K562 (cell line): ENCODE measurements around the gene CLDN12. TPM values are rescaled to one million over a fixed set of nuclear protein-coding genes. Genes with fewer than 3 reads are reported as not detected.

Source experiments
- AFF1 ChIP-seq, 2 experiments: fragments of 450-650 bp; IDR thresholded peaks; 2 replicates each; pipeline ENCODE4 v1.6.1; 2018; ENCODE audit warnings: mild to moderate bottlenecking in 2 of 2, low read depth in 1 of 2; ENCODE audit not compliant: partially characterized antibody in 2 of 2
- ARID1B ChIP-seq: fragments of 450-650 bp; IDR thresholded peaks from 2 replicates; pipeline ENCODE4 v1.6.1; 2016; ENCODE audit warnings: antibody characterized with exemption, mild to moderate bottlenecking, inconsistent platforms
- BCLAF1 ChIP-seq, 2 experiments: fragments of 450-650 bp in 1 of 2; IDR thresholded peaks; 2 replicates each; pipeline ENCODE4 v1.6.1; 2011 to 2017; ENCODE audit warnings: low read depth in 2 of 2, antibody characterized with exemption in 1 of 2, borderline replicate concordance in 1 of 2, low read length in 1 of 2, mild to moderate bottlenecking in 1 of 2, mixed read lengths in 1 of 2; ENCODE audit not compliant: control insufficient read depth in 1 of 2
- CAMTA2 ChIP-seq: fragments of 250-450 bp; sonication (Bioruptor Pico); conservative IDR thresholded peaks from 2 replicates; pipeline ENCODE4 v1.5.1; 2022
- CBX1 ChIP-seq: sonication (generic); IDR thresholded peaks from 2 replicates; pipeline ENCODE4 v1.6.1; 2016; ENCODE audit warnings: antibody characterized with exemption, low read depth, mild to moderate bottlenecking
- CHD2 ChIP-seq: IDR thresholded peaks from 2 replicates; pipeline ENCODE4 v1.6.1; 2011; ENCODE audit warnings: low read depth, low read length
- CLOCK ChIP-seq: fragments of 250-450 bp; sonication (Bioruptor Pico); IDR thresholded peaks from 2 replicates; pipeline ENCODE4 v1.4.0; 2020; ENCODE audit warnings: mild to moderate bottlenecking, moderate library complexity, borderline replicate concordance
- CREB1 ChIP-seq, 2 experiments: sonication (generic) in 1 of 2; formaldehyde crosslinking in 1 of 2; IDR thresholded peaks; 2 replicates each; pipeline versions ENCODE4 v1.6.1 to v1.8.0; 2012 to 2022; ENCODE audit warnings: inconsistent platforms in 1 of 2, mild to moderate bottlenecking in 1 of 2, missing genetic modification reagents in 1 of 2, moderate library complexity in 1 of 2
- CXXC5 ChIP-seq: fragments of 250-450 bp; sonication (Bioruptor Pico); IDR thresholded peaks from 2 replicates; pipeline ENCODE4 v1.8.0; 2022; ENCODE audit warnings: inconsistent platforms, mild to moderate bottlenecking, moderate library complexity
- MAFF ChIP-seq: IDR thresholded peaks from 2 replicates; pipeline ENCODE4 v1.6.1; 2012; ENCODE audit warnings: low read length, improper control_type of control experiment
- MYBL2 ChIP-seq, 2 experiments: fragments of 450-650 bp in 1 of 2; sonication (generic) in 1 of 2; formaldehyde crosslinking in 1 of 2; IDR thresholded peaks; 2 replicates each; pipeline versions ENCODE4 v1.6.1 to v1.8.1; 2017 to 2022; ENCODE audit warnings: borderline replicate concordance in 1 of 2, inconsistent platforms in 1 of 2, low read depth in 1 of 2, mild to moderate bottlenecking in 1 of 2, missing genetic modification reagents in 1 of 2, moderate library complexity in 1 of 2
- SMARCE1 ChIP-seq: fragments of 450-650 bp; IDR thresholded peaks from 2 replicates; pipeline ENCODE4 v1.7.1; 2016; ENCODE audit warnings: mild to moderate bottlenecking
- SP1 ChIP-seq: sonication (generic); formaldehyde crosslinking; IDR thresholded peaks from 2 replicates; pipeline ENCODE4 v1.8.1; 2022; ENCODE audit warnings: mild to moderate bottlenecking, missing genetic modification reagents
- ZNF444 ChIP-seq: fragments of 250-450 bp; sonication (Bioruptor Pico); IDR thresholded peaks from 2 replicates; pipeline ENCODE4 v1.4.0; 2020; ENCODE audit warnings: mild to moderate bottlenecking, moderate library complexity
- ZNF707 ChIP-seq: fragments of 250-450 bp; sonication (Bioruptor Pico); conservative IDR thresholded peaks from 2 replicates; pipeline ENCODE4 v1.8.0; 2022; ENCODE audit warnings: inconsistent platforms, mild to moderate bottlenecking, moderate library complexity
- polyA plus RNA-seq, 8 experiments: library from polyadenylated mRNA; depleted of rRNA in 4 of 8; stranded (reverse) in 5 of 8; unstranded in 3 of 8; fragments of >200 nt; fragmentation: Nextera tagmentation in 2 of 8; fragmentation: Illumina TruSeq in 1 of 8; extraction: Ambion mirVana in 2 of 8; extraction: Trizol in 1 of 8; gene quantifications; 2 replicates each; pipeline versions ENCODE4 v1.2.1 to v1.2.3, GENCODE V29; 2011 to 2014; ENCODE audit warnings: inconsistent platforms in 1 of 8, missing spikeins in 1 of 8
- total RNA-seq, 7 experiments: library from RNA; depleted of rRNA in 6 of 7; stranded (reverse); fragments of >200 nt in 6 of 7; fragmentation: Illumina TruSeq in 2 of 7; extraction: Trizol in 2 of 7; gene quantifications; 2 replicates each; pipeline versions ENCODE4 v1.2.1 to v1.2.3, GENCODE V29; 2011 to 2021; ENCODE audit warnings: low replicate concordance in 1 of 7

The CLDN12 gene
- total and polyA plus RNA-seq, 9 of the 15 experiments (the other 6 are each of a cell fraction or from before 2014, with no cell fraction given): 5.8 to 42.2 (median 15.8) TPM

- TF ChIP-seq MAFF (no peak; the same call in 1 of the 2 replicates), CXXC5 (CRISPR knock-in tag) (peak; percentile 88), MYBL2 (IDR thresholded peaks at IDR 0.05; ENCODE audit: low read depth) (peak; percentile 90), MYBL2 (CRISPR knock-in tag; IDR thresholded peaks at IDR 0.05; ENCODE audit: borderline replicate concordance) (no peak), AFF1 (IDR thresholded peaks at IDR 0.05; ENCODE audit: low read depth in 1 of 2, partially characterized antibody in 2 of 2) (peak; percentile 29 to 93), SMARCE1 (peak; percentile 64; the same call in 1 of the 2 replicates), CBX1 (peak; percentile 30; the same call in 1 of the 2 replicates), CLOCK (CRISPR knock-in tag) (no peak), ZNF444 (CRISPR knock-in tag) (no peak), CREB1 (IDR thresholded peaks at IDR 0.05) (peak; percentile 81), CREB1 (CRISPR knock-in tag; IDR thresholded peaks at IDR 0.05) (no peak; the same call in 1 of the 2 replicates), ZNF707 (CRISPR knock-in tag) (no peak), CAMTA2 (CRISPR knock-in tag) (no peak), CHD2 (no peak), ARID1B (peak; percentile 55), BCLAF1 (IDR thresholded peaks at IDR 0.05; ENCODE audit: borderline replicate concordance in 1 of 2, control insufficient read depth in 1 of 2, low read depth in 2 of 2, low read length in 1 of 2) (0 out of 4 replicates have a peak, but pooled peaks of 1 of the 2 experiments have one; percentile 57), SP1 (CRISPR knock-in tag) (peak; percentile 54; the same call in 1 of the 2 replicates)
Observed at GRCh38 chr7:90403174-90404113, at the start of gene CLDN12 (continued).
